Breast epithelium (tissue), 4 donors: ENCODE data around the gene MBOAT7. TPM values are rescaled to one million over a fixed set of nuclear protein-coding genes. Genes with fewer than 3 reads are reported as not detected.
A peak's percentile ranks its signal among the peaks of the same experiment; 100 is the strongest.

ENCODE experiments used
- DNase-seq, 2 donors: peaks; one replicate each; pipeline ENCODE4 v3.0.0-alpha.2; 2019; ENCODE audit warnings: low spot score in 2 of 2
- H3K27ac ChIP-seq, 2 donors: fragments of 200-600 bp; sonication (generic) in 1 of 2; one replicate each; pipeline ENCODE4 v1.5.1; 2016 to 2019; ENCODE audit warnings: mild to moderate bottlenecking in 1 of 2
- H3K27me3 ChIP-seq, 2 donors: fragments of 200-600 bp; sonication (generic) in 1 of 2; one replicate each; pipeline versions ENCODE4 v1.5.1 to v1.6.0; 2017 to 2019; ENCODE audit warnings: control low read depth in 1 of 2, mild to moderate bottlenecking in 1 of 2
- H3K36me3 ChIP-seq: fragments of 200-600 bp; one replicate; pipeline ENCODE4 v1.5.1; 2019
- H3K4me1 ChIP-seq, 2 donors: fragments of 200-600 bp; sonication (generic); one replicate each; pipeline ENCODE4 v1.5.1; 2016 to 2019; ENCODE audit warnings: control low read depth in 1 of 2
- H3K4me3 ChIP-seq, 3 donors: fragments of 200-600 bp; sonication (generic); 1 replicate in 2 of 3; 2 replicates in 1 of 3; pipeline ENCODE4 v1.5.1; 2016 to 2019; ENCODE audit warnings: mild to moderate bottlenecking in 3 of 3, moderate library complexity in 2 of 3
- H3K9me3 ChIP-seq, 2 donors: fragments of 200-600 bp; sonication (generic) in 1 of 2; one replicate each; pipeline ENCODE4 v1.5.1; 2016 to 2019; ENCODE audit warnings: control low read depth in 1 of 2
- POLR2A ChIP-seq: fragments of 450-650 bp; IDR thresholded peaks from one replicate; pipeline ENCODE4 v1.6.1; 2016; ENCODE audit warnings: antibody characterized with exemption, mild to moderate bottlenecking, moderate library complexity
- POLR2AphosphoS5 ChIP-seq, 3 donors: sonication (generic); formaldehyde crosslinking; IDR thresholded peaks; one replicate each; pipeline ENCODE4 v1.6.1; 2017; ENCODE audit warnings: antibody characterized with exemption in 3 of 3
- intact Hi-C: fragments of 100-400 bp; cut with DNase I; formaldehyde crosslinking; loops from one replicate; pipeline ENCODE4 v1.15.1; 2023; ENCODE audit warnings: low total_unique reads
- total RNA-seq, 3 donors: library from RNA; depleted of rRNA; stranded (reverse); fragments of >200 nt; gene quantifications; one replicate each; pipeline ENCODE4 v1.1.0, GENCODE V29; 2016
- TF ChIP-seq, protein P1 (sequence below), 3 donors: fragments of 450-650 bp; IDR thresholded peaks; one replicate each; pipeline ENCODE4 v1.5.1; 2016 to 2017; ENCODE audit warnings: antibody characterized with exemption in 3 of 3, mild to moderate bottlenecking in 3 of 3, moderate library complexity in 3 of 3

The MBOAT7 gene
- total RNA-seq, 3 donors from 2014 or later: 16.5 to 37.3 (median 24.6) TPM

DNA sequence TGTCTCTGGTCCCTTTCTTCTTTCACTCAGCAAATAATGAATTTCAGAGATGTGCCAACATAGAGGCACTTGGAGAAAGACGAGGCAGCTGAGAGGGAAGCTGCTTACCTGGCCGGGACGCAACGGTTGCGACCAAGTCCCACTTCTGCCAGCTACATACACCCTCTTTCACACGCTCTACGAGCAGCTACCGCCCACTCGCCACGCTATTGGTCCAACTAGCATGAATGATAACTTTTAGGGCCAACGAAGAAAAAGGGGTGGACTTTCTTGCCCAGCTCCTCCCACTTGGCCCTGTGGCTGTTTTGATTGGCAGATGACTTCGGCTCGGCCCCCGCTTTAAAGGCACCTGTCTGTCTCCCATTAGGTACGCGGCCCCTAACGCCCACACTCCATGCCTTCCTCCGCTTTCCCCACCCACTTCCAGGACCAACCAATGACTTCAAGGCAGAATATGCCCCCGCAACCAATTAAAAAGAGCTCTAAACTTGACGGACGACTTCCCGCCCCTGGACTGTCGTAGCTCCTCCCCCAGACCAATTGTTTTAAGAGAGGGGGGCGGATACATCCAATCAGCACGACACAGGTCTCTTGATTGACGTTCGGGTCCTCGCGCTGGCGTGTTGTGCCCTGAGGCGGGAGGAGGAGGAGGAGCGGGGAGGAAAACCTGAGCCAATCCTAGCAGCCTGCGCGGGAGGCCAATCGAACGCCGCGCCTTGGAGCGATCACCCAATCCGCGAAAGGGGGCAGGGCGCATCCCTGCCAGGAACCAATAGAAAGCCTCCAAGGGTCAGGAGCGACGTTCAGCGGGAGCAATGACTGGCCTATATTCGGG is 52.3 kb downstream of the MBOAT7 start:
- Histone ChIP-seq H3K27me3 (no peaks in the 10 kb centered on the region), H3K27ac (peak overlapping the region; percentile 97 to 98), H3K36me3 (no peaks in the 10 kb centered on the region), H3K4me3 (peak overlapping the region; percentile 97 to 100 (median 100)), H3K4me1 (peaks cover 8 to 20% of the 10 kb centered on the region in 2 donors), H3K9me3 (no peaks in the 10 kb centered on the region)
- intact Hi-C loops: no loop called here
- peak in 1 of 3 donors; percentile 52 for TF ChIP-seq POLR2AphosphoS5 (IDR thresholded peaks at IDR 0.05)
- TF ChIP-seq, protein P1, sequence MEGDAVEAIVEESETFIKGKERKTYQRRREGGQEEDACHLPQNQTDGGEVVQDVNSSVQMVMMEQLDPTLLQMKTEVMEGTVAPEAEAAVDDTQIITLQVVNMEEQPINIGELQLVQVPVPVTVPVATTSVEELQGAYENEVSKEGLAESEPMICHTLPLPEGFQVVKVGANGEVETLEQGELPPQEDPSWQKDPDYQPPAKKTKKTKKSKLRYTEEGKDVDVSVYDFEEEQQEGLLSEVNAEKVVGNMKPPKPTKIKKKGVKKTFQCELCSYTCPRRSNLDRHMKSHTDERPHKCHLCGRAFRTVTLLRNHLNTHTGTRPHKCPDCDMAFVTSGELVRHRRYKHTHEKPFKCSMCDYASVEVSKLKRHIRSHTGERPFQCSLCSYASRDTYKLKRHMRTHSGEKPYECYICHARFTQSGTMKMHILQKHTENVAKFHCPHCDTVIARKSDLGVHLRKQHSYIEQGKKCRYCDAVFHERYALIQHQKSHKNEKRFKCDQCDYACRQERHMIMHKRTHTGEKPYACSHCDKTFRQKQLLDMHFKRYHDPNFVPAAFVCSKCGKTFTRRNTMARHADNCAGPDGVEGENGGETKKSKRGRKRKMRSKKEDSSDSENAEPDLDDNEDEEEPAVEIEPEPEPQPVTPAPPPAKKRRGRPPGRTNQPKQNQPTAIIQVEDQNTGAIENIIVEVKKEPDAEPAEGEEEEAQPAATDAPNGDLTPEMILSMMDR (IDR thresholded peaks at IDR 0.05): no peak
- peak; percentile 100 for DNase-seq

DNA sequence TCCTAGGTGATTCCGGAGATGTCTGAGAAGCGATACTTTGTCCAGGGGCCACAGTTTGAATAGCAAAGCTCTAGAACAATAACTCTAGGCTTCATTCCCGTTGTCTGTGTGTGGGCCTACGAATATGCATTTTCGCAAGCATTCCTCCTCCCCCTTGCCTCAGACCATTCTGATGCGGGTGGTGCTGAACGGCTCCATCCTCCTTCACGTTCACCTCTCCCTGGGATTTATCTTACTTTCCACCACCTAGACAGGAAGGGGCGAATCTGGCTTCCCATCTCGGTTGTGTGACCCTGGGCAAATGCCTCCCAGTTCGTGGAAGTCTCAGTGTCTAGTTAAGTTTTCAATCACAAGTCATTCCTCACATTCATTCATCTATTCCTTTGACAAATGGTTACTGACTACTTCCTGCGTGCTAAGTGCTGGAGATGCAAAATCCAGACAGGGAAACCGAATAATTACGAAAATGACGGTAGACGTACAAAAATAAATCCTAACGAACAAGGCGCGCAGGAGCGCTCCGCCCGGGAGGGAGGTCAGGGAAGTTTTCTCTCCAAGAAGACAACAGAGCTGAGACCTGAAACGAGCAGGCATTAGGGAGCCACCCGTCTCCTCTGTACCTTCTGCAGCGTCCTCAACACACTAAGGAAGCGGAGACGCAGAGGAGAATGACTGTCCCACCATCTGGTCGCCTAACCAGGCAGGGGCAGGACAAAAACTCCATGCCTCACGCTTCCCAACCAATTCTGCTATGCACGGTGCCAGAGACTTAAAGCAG is 53.1 kb downstream of the MBOAT7 start:
- no peak for DNase-seq
- Histone ChIP-seq H3K27me3 (no peaks in the 10 kb centered on the region), H3K36me3 (no peaks in the 10 kb centered on the region), H3K4me1 (peaks cover 8 to 20% of the 10 kb centered on the region in 2 donors), H3K9me3 (no peaks in the 10 kb centered on the region), H3K4me3 (peak overlapping the region; percentile 39 to 71 (median 50)), H3K27ac (peak overlapping the region; percentile 41 to 61)
- no peak for TF ChIP-seq POLR2A
- TF ChIP-seq POLR2AphosphoS5 (IDR thresholded peaks at IDR 0.05): no peak
- TF ChIP-seq, protein P1 (IDR thresholded peaks at IDR 0.05): no peak
- intact Hi-C loops: no loop called here

DNA sequence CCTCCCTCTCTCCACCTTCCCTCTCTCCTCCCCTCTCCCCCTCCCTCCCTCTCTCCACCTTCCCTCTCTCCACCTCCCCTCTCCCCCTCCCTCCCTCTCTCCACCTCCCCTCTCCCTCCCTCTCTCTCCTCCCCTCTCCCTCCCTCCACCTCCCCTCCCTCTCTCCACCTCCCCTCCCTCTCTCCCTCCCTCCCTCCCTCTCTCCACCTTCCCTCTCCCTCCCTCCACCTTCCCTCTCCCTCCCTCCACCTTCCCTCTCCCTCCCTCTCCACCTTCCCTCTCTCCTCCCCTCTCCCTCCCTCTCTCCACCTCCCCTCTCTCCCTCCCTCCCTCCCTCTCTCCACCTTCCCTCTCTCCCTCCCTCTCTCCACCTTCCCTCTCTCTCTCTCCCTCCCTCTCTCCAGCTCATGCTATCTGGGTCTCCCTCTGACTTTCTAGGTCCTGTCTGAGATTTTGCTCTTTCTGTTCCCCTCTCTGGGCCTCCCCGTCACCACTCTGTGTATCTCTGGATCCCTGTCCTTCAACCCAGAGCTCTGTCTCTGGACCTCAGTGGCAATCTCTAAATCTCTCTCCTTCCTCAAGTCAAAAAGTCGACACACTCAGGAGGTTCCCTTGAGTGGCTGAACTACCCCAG is 55.3 kb downstream of the MBOAT7 start:
- H3K4me3 ChIP-seq: no peak overlapping the region
- intact Hi-C loops: no loop called here
- H3K4me1 ChIP-seq: peaks cover 8 to 10% of the 10 kb centered on the region in 2 donors
- TF ChIP-seq POLR2AphosphoS5 (IDR thresholded peaks at IDR 0.05) (no peak), POLR2A (no peak)
- TF ChIP-seq, protein P1 (IDR thresholded peaks at IDR 0.05): no peak
- no peaks in the 10 kb centered on the region for H3K36me3 ChIP-seq
- no peaks in the 10 kb centered on the region for H3K9me3 ChIP-seq
- DNase-seq: no peak
- no peaks in the 10 kb centered on the region for H3K27me3 ChIP-seq
- no peak overlapping the region for H3K27ac ChIP-seq

DNA sequence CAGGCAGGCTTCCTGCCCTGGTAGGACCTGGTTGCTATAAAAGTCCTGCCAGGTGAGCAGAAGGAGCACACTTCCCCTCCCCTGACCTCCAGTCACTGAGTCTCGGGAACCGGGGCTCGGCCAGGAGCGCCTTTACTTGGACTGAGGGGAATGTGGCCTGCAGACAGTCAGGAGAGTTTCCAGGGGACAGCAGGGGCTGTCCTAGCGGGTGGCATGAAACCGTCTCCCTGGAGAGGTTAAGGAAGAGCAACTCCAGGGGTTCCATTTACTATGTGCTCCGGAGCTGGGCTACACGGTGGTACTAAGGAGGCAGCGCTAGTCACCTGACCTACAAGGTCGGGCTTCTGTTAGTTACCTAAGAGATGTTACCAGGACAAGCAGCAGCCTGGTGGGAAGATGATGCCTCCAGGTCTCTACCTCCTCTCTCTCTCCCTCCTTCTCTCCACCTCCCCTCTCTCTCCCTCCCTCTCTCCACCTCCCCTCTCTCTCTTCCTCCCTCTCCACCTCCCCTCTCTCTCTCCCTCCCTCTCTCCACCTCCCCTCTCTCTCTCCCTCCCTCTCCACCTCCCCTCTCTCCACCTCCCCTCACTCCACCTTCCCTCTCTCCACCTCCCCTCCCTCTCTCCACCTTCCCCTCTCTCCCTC is 55.9 kb downstream of the MBOAT7 start:
- Histone ChIP-seq H3K27ac (no peak overlapping the region), H3K4me1 (peaks cover 6 to 8% of the 10 kb centered on the region in 2 donors), H3K27me3 (no peaks in the 10 kb centered on the region), H3K9me3 (no peaks in the 10 kb centered on the region), H3K36me3 (no peaks in the 10 kb centered on the region), H3K4me3 (no peak overlapping the region)
- TF ChIP-seq, protein P1 (IDR thresholded peaks at IDR 0.05): no peak
- TF ChIP-seq POLR2AphosphoS5 (IDR thresholded peaks at IDR 0.05) (no peak), POLR2A (no peak)
- no peak for DNase-seq
- intact Hi-C loops: no loop called here
